Stimulated activated CD8-positive, alpha-beta memory T cell treated with anti-CD3 and anti-CD28 coated beads, Interleukin-12 subunit alpha, Interleukin-12 subunit beta, amount 100 ng/mL, for 1 hour (primary cell): Measurements from ENCODE around the gene ST6GALNAC3.

Source experiments
- DNase-seq: peaks from one replicate; pipeline ENCODE4 v3.0.0-alpha.2; 2020; ENCODE audit warnings: low read depth

ST6GALNAC3 gene

GRCh38 chr1:76247261-76247852 lies 172.8 kb downstream of the ST6GALNAC3 start:
- DNase-seq, result no peak

- no peak for DNase-seq
These were observed 175.7 kb downstream of the ST6GALNAC3 start for GRCh38 chr1:76250271-76250670.

GRCh38 chr1:76252431-76252830 lies 177.9 kb downstream of the ST6GALNAC3 start:
- DNase-seq, result no peak

GRCh38 chr1:76254104-76255030 lies 179.8 kb downstream of the ST6GALNAC3 start:
- no peak for DNase-seq

GRCh38 chr1:76256289-76257223 lies 182.0 kb downstream of the ST6GALNAC3 start:
- DNase-seq, result no peak

GRCh38 chr1:76257823-76258222 lies 183.3 kb downstream of the ST6GALNAC3 start:
- DNase-seq, result no peak

- DNase-seq, result no peak
These were observed 184.7 kb downstream of the ST6GALNAC3 start for GRCh38 chr1:76259270-76259669.

GRCh38 chr1:76260279-76260678 lies 185.7 kb downstream of the ST6GALNAC3 start:
- no peak for DNase-seq

- no peak for DNase-seq
These were observed 188.1 kb downstream of the ST6GALNAC3 start for GRCh38 chr1:76262601-76263000.

- no peak for DNase-seq
These were observed 190.1 kb downstream of the ST6GALNAC3 start for GRCh38 chr1:76264642-76265041.

GRCh38 chr1:76266762-76267161 lies 192.2 kb downstream of the ST6GALNAC3 start:
- no peak for DNase-seq

GRCh38 chr1:76267631-76268030 lies 193.1 kb downstream of the ST6GALNAC3 start:
- no peak for DNase-seq

GRCh38 chr1:76268341-76268740 lies 193.8 kb downstream of the ST6GALNAC3 start:
- no peak for DNase-seq

GRCh38 chr1:76269155-76269554 lies 194.6 kb downstream of the ST6GALNAC3 start:
- no peak for DNase-seq

GRCh38 chr1:76274302-76274701 lies 199.8 kb downstream of the ST6GALNAC3 start:
- DNase-seq, result no peak

- no peak for DNase-seq
These were observed 200.2 kb downstream of the ST6GALNAC3 start for GRCh38 chr1:76274718-76275117.

GRCh38 chr1:76278711-76279100 lies 204.2 kb downstream of the ST6GALNAC3 start:
- DNase-seq, result no peak

- no peak for DNase-seq
These were observed 204.7 kb downstream of the ST6GALNAC3 start for GRCh38 chr1:76279101-76279748.

- no peak for DNase-seq
These were observed 206.8 kb downstream of the ST6GALNAC3 start for GRCh38 chr1:76281306-76281705.

GRCh38 chr1:76284842-76285241 lies 210.3 kb downstream of the ST6GALNAC3 start:
- DNase-seq, result no peak

GRCh38 chr1:76285578-76286135 lies 211.1 kb downstream of the ST6GALNAC3 start:
- DNase-seq, result no peak
